SH-SY5Y (cell line): ENCODE results near the gene HIVEP3.

Experiments
- GATA2 ChIP-seq: IDR thresholded peaks from 2 replicates; pipeline ENCODE4 v1.6.1; 2011; ENCODE audit warnings: mild to moderate bottlenecking, low read depth, low read length
- GATA3 ChIP-seq: IDR thresholded peaks from 2 replicates; pipeline ENCODE4 v1.6.1; 2011; ENCODE audit warnings: low read depth, mild to moderate bottlenecking, low read length, moderate library complexity

HIVEP3 gene

GRCh38 chr1:41640141-41640751 is 278.5 kb downstream of the HIVEP3 start:
- TF ChIP-seq GATA2 = no peak
- TF ChIP-seq GATA3 = no peak

- TF ChIP-seq GATA3 = no peak
These were observed 279.3 kb downstream of the HIVEP3 start for GRCh38 chr1:41639332-41639936.

GRCh38 chr1:41638086-41639024 is 280.4 kb downstream of the HIVEP3 start:
- TF ChIP-seq GATA2 = no peak
- TF ChIP-seq GATA3 = no peak

- no peak for TF ChIP-seq GATA3
- no peak for TF ChIP-seq GATA2
These were observed 281.4 kb downstream of the HIVEP3 start for GRCh38 chr1:41637367-41637766.

GRCh38 chr1:41633764-41634163 is 285.0 kb downstream of the HIVEP3 start:
- TF ChIP-seq GATA3 = no peak
- no peak for TF ChIP-seq GATA2

- no peak for TF ChIP-seq GATA3
- TF ChIP-seq GATA2 = no peak
These were observed 285.7 kb downstream of the HIVEP3 start for GRCh38 chr1:41632781-41633575.

- no peak for TF ChIP-seq GATA2
These were observed 286.8 kb downstream of the HIVEP3 start for GRCh38 chr1:41631971-41632370.

- TF ChIP-seq GATA2 (no peak), GATA3 (no peak)
These were observed 287.6 kb downstream of the HIVEP3 start for GRCh38 chr1:41631154-41631553.

GRCh38 chr1:41629571-41629970 is 289.2 kb downstream of the HIVEP3 start:
- no peak for TF ChIP-seq GATA3
- TF ChIP-seq GATA2 = no peak

GRCh38 chr1:41629141-41629540 is 289.6 kb downstream of the HIVEP3 start:
- TF ChIP-seq GATA3 (no peak), GATA2 (no peak)

GRCh38 chr1:41627491-41628280 is 291.0 kb downstream of the HIVEP3 start:
- TF ChIP-seq GATA3 = no peak
- no peak for TF ChIP-seq GATA2

- TF ChIP-seq GATA2 (no peak), GATA3 (no peak)
These were observed 291.9 kb downstream of the HIVEP3 start for GRCh38 chr1:41626616-41627375.

- no peak for TF ChIP-seq GATA2
- TF ChIP-seq GATA3 = no peak
These were observed 292.6 kb downstream of the HIVEP3 start for GRCh38 chr1:41626146-41626545.
